GM23338 (cell line): ENCODE measurements around the gene FAU.

Experiments used
- CREB1 ChIP-seq: fragments of 250-450 bp; sonication (Bioruptor Pico); IDR thresholded peaks from 2 replicates; pipeline ENCODE4 v1.5.0; 2020; ENCODE audit warnings: low read depth, mild to moderate bottlenecking, moderate library complexity
- TF ChIP-seq, protein P1 (sequence below), 2 experiments: fragments of 200-600 bp in 1 of 2; sonication (generic) in 1 of 2; conservative IDR thresholded peaks; 2 replicates each; pipeline versions ENCODE4 v1.5.1 to v1.6.1; 2016 to 2017; ENCODE audit warnings: antibody characterized with exemption in 2 of 2, low read depth in 2 of 2, mild to moderate bottlenecking in 2 of 2, moderate library complexity in 1 of 2

DNA sequence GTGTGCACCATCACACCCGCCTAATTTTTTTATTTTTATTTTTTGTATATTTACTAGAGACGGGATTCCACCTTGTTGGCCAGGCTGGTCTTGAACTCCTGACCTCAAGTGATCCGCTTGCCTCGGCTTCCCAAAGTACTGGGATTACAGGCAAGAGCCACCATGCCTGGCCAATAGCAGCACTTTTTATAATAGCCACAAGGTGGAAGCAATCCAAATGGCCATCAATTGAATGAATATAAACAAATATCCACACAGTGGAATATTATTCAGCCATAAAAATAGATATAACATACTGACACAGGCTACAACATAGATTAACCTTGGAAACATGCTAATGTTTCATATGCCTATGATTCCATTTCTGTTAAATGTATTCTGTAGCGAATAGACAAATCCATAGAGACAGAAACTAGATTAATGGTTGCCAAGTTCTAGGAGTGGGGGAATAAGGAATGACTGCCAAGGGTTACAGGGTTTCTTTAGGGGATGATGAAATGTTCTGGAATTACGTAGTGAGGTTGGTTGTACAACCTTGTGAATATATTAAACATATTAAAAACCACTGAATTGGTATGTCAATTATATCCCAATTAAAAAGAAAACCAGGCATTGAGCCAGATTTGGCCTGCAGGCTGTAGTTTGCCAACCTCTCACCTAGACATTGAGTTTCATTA is 21.1 kb downstream of the FAU start:
- TF ChIP-seq CREB1 (CRISPR knock-in tag) = no peak
- TF ChIP-seq, protein P1, sequence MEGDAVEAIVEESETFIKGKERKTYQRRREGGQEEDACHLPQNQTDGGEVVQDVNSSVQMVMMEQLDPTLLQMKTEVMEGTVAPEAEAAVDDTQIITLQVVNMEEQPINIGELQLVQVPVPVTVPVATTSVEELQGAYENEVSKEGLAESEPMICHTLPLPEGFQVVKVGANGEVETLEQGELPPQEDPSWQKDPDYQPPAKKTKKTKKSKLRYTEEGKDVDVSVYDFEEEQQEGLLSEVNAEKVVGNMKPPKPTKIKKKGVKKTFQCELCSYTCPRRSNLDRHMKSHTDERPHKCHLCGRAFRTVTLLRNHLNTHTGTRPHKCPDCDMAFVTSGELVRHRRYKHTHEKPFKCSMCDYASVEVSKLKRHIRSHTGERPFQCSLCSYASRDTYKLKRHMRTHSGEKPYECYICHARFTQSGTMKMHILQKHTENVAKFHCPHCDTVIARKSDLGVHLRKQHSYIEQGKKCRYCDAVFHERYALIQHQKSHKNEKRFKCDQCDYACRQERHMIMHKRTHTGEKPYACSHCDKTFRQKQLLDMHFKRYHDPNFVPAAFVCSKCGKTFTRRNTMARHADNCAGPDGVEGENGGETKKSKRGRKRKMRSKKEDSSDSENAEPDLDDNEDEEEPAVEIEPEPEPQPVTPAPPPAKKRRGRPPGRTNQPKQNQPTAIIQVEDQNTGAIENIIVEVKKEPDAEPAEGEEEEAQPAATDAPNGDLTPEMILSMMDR (conservative IDR thresholded peaks at IDR 0.05; ENCODE audit: low read depth in 2 of 2) = peak; percentile 13 to 37; a peak in 2 of 4 replicates
